Trophoblast cell (in vitro differentiated cells and primary cell): Measurements from ENCODE around the gene POU6F2.
A peak's percentile ranks its signal among the peaks of the same experiment; 100 is the strongest.

Experiments used
- DNase-seq, 2 donors: peaks; one replicate each; pipeline ENCODE4 v3.0.0-alpha.2; 2016
- H2AFZ ChIP-seq: 2 replicates; pipeline ENCODE4 v1.6.1; 2013; ENCODE audit warnings: low read length, moderate library complexity, mild to moderate bottlenecking; ENCODE audit not compliant: insufficient read depth, poor library complexity
- H2AK5ac ChIP-seq: 2 replicates; pipeline ENCODE4 v1.6.1; 2013; ENCODE audit warnings: mild to moderate bottlenecking, low read length
- H2BK120ac ChIP-seq: 2 replicates; pipeline ENCODE4 v1.6.1; 2013; ENCODE audit warnings: low read length, mild to moderate bottlenecking, moderate library complexity; ENCODE audit not compliant: insufficient read depth, poor library complexity
- H2BK12ac ChIP-seq: 2 replicates; pipeline ENCODE4 v1.6.1; 2013; ENCODE audit warnings: mild to moderate bottlenecking, low read length, moderate library complexity
- H2BK5ac ChIP-seq: 2 replicates; pipeline ENCODE4 v1.6.1; 2013; ENCODE audit warnings: low read length, low read depth, moderate library complexity, mild to moderate bottlenecking; ENCODE audit not compliant: poor library complexity
- H3K14ac ChIP-seq: 2 replicates; pipeline ENCODE4 v1.6.1; 2013; ENCODE audit warnings: mild to moderate bottlenecking, low read length
- H3K18ac ChIP-seq: 2 replicates; pipeline ENCODE4 v1.6.1; 2013; ENCODE audit warnings: mild to moderate bottlenecking, low read length
- H3K23ac ChIP-seq: 2 replicates; pipeline ENCODE4 v1.6.1; 2013; ENCODE audit warnings: low read length
- H3K27ac ChIP-seq: 2 replicates; pipeline ENCODE4 v1.5.1; 2013; ENCODE audit warnings: low read depth, mild to moderate bottlenecking, inconsistent platforms, low read length, moderate library complexity
- H3K27me3 ChIP-seq: 2 replicates; pipeline ENCODE4 v1.6.1; 2013; ENCODE audit warnings: inconsistent platforms, mild to moderate bottlenecking, low read length, moderate library complexity; ENCODE audit not compliant: insufficient read depth
- H3K36me3 ChIP-seq, 2 experiments: 1 replicate in 1 of 2; 2 replicates in 1 of 2; pipeline ENCODE4 v1.6.1; 2013; ENCODE audit warnings: low read length in 2 of 2, mild to moderate bottlenecking in 2 of 2, moderate library complexity in 1 of 2; ENCODE audit not compliant: insufficient read depth in 2 of 2, control insufficient read depth in 1 of 2
- H3K4ac ChIP-seq: 2 replicates; pipeline ENCODE4 v1.6.1; 2013; ENCODE audit warnings: low read depth, mild to moderate bottlenecking, low read length, moderate library complexity
- H3K4me1 ChIP-seq, 2 experiments: 1 replicate in 1 of 2; 2 replicates in 1 of 2; pipeline ENCODE4 v1.6.1; 2013; ENCODE audit warnings: low read length in 2 of 2, mild to moderate bottlenecking in 2 of 2, moderate library complexity in 1 of 2; ENCODE audit not compliant: insufficient read depth in 2 of 2, control insufficient read depth in 1 of 2
- H3K4me2 ChIP-seq: 2 replicates; pipeline ENCODE4 v1.6.1; 2013; ENCODE audit warnings: inconsistent platforms, mild to moderate bottlenecking, low read length, moderate library complexity
- H3K4me3 ChIP-seq: 2 replicates; pipeline ENCODE4 v1.5.1; 2013; ENCODE audit warnings: mild to moderate bottlenecking, low read depth, low read length, inconsistent platforms
- H3K79me1 ChIP-seq: one replicate; pipeline ENCODE4 v1.6.1; 2013; ENCODE audit warnings: low read length
- H3K79me2 ChIP-seq: 2 replicates; pipeline ENCODE4 v1.6.1; 2013; ENCODE audit warnings: low read length, mild to moderate bottlenecking; ENCODE audit not compliant: control insufficient read depth, insufficient read depth, poor library complexity
- H3K9ac ChIP-seq: 2 replicates; pipeline ENCODE4 v1.6.1; 2013; ENCODE audit warnings: mild to moderate bottlenecking, low read length
- H3K9me3 ChIP-seq: 2 replicates; pipeline ENCODE4 v1.6.1; 2013; ENCODE audit warnings: low read depth, mild to moderate bottlenecking, control low read depth, inconsistent platforms, low read length; ENCODE audit not compliant: insufficient read depth
- H4K12ac ChIP-seq: 2 replicates; pipeline ENCODE4 v1.6.1; 2013; ENCODE audit warnings: low read depth, mild to moderate bottlenecking, low read length, moderate library complexity
- H4K8ac ChIP-seq: 2 replicates; pipeline ENCODE4 v1.6.1; 2013; ENCODE audit warnings: low read depth, mild to moderate bottlenecking, low read length, moderate library complexity
- H4K91ac ChIP-seq: one replicate; pipeline ENCODE4 v1.6.1; 2013; ENCODE audit warnings: low read depth, mild to moderate bottlenecking, low read length, moderate library complexity
- WGBS: extraction: QIAGEN DNeasy Blood & Tissue Kit; methylation state at CpG from one replicate; pipeline ENCODE4 v1.1.7; 2013; ENCODE audit warnings: missing lambda C conversion rate; ENCODE audit not compliant: insufficient read length, insufficient coverage; ENCODE audit errors: extremely low coverage; 5-methylcytosine and 5-hydroxymethylcytosine counted together

Gene POU6F2

DNA sequence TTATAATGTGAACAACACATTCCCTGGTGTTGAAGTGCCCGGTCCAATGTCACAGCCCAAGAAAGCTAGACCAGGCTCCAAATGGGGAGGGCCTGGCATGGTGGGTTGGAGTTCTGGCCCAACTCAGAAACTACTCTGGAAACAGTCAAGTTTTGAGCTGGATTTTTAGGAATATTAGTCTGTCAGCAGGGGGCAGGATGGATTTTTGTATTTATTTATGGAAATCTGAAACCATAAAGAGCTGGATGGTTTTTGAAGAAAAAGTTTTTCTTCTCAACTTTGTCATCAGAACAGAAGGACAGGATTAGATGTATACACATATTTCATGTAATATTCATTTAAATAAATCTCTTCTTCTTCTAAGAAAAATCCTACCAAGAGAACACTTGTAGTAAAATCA lies 97.5 kb downstream of the POU6F2 start:
- Histone ChIP-seq H2BK5ac (no peak overlapping the region), H3K9me3 (no peaks in the 10 kb centered on the region), H4K8ac (no peak overlapping the region), H3K4me1 (peaks cover 0 to 2% of the 10 kb centered on the region in 2 experiments), H3K79me1 (no peaks in the 10 kb centered on the region), H3K4me3 (no peak overlapping the region), H3K79me2 (no peaks in the 10 kb centered on the region), H3K27me3 (no peaks in the 10 kb centered on the region), H4K12ac (no peak overlapping the region), H3K23ac (no peak overlapping the region), H3K18ac (no peak overlapping the region), H4K91ac (no peak overlapping the region), H3K27ac (no peak overlapping the region), H2AK5ac (no peak overlapping the region), H3K4ac (no peak overlapping the region), H3K4me2 (no peak overlapping the region), H2BK12ac (no peak overlapping the region), H3K36me3 (no peaks in the 10 kb centered on the region), H3K14ac (no peak overlapping the region), H3K9ac (no peak overlapping the region), H2BK120ac (no peak overlapping the region), H2AFZ (no peak overlapping the region)
- peak in 1 of 2 donors; percentile 30 for DNase-seq
- no CpG with 5 or more reads among the region's 1 CpG for WGBS

DNA sequence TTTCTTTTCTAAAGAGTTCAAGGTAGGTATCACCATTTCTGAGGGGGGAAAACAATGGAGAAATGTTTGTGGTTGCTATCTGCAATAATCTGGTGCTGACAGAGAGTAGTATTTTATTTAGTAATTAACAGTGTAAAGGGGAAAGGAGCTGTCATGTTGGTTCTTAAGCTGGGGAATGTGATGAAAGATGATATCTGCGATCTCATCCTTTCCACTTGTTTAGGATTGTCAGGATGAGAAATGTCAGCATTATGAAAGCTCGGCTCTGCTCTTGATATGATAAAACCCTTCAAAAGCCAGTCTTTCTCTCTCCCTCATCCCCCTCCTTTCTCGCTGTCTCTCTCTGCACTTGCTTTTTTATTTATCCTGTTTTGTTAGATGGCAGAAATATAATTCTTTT lies 106.1 kb downstream of the POU6F2 start:
- Histone ChIP-seq H3K27me3 (no peaks in the 10 kb centered on the region), H4K12ac (no peak overlapping the region), H2BK12ac (no peak overlapping the region), H2BK5ac (no peak overlapping the region), H3K18ac (no peak overlapping the region), H3K36me3 (no peaks in the 10 kb centered on the region), H3K27ac (no peak overlapping the region), H2BK120ac (no peak overlapping the region), H3K9me3 (no peaks in the 10 kb centered on the region), H2AFZ (no peak overlapping the region), H3K79me1 (no peaks in the 10 kb centered on the region), H3K4me3 (no peak overlapping the region), H3K9ac (no peak overlapping the region), H3K79me2 (no peaks in the 10 kb centered on the region), H4K91ac (no peak overlapping the region), H3K4ac (no peak overlapping the region), H3K4me2 (no peak overlapping the region), H2AK5ac (no peak overlapping the region), H4K8ac (no peak overlapping the region), H3K4me1 (no peaks in the 10 kb centered on the region), H3K14ac (no peak overlapping the region), H3K23ac (no peak overlapping the region)
- no CpG with 5 or more reads among the region's 3 CpGs for WGBS
- DNase-seq, result no peak

DNA sequence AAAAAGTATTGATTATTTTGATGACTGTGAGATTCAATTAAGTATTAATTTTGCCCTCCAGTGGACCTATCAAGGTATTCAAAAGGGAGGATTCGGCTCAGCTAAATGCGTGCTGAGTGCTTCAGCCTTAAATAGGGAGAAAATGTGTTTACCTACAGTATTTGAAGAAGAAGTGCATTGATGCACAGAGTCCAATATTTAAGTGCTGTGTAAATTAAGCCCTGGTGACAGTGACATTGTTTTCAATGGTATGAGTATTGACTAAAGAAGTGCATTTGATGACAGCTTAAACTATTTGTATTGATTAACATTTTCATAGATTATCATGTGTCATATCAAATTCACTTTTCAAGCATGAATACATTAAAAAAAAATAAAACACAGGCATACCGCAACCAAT lies 106.6 kb downstream of the POU6F2 start:
- Histone ChIP-seq H3K4me3 (no peak overlapping the region), H3K36me3 (no peaks in the 10 kb centered on the region), H3K9me3 (no peaks in the 10 kb centered on the region), H3K27me3 (no peaks in the 10 kb centered on the region), H2BK5ac (no peak overlapping the region), H3K9ac (no peak overlapping the region), H3K27ac (no peak overlapping the region), H3K79me1 (no peaks in the 10 kb centered on the region), H4K8ac (no peak overlapping the region), H2BK12ac (no peak overlapping the region), H2AFZ (no peak overlapping the region), H3K79me2 (no peaks in the 10 kb centered on the region), H2AK5ac (no peak overlapping the region), H4K12ac (no peak overlapping the region), H3K4me2 (no peak overlapping the region), H3K14ac (no peak overlapping the region), H3K23ac (no peak overlapping the region), H3K18ac (no peak overlapping the region), H4K91ac (no peak overlapping the region), H2BK120ac (no peak overlapping the region), H3K4me1 (no peaks in the 10 kb centered on the region), H3K4ac (no peak overlapping the region)
- WGBS, result no CpG with 5 or more reads among the region's 3 CpGs
- no peak for DNase-seq

DNA sequence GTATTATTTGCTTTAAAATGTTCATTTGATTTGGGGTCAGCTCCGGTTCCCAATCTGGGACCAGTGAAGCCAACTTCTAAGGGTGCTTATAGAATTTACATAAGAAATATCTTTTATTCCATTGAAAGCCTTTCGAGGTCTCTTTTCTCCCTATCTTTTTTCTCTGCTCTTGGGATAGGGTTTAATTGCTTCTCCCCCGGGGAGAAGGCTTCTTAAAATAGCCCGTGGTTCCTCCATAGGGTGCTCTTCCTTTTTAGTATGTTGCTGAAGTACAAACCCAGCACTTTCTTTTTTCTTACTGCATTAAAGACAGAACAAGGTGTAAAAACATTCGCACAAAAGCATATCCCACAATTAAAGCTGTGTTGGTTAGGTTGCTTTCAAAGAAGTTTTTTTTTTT lies 107.5 kb downstream of the POU6F2 start:
- H2BK12ac ChIP-seq, result no peak overlapping the region
- H3K79me2 ChIP-seq, result no peaks in the 10 kb centered on the region
- no peak overlapping the region for H2BK5ac ChIP-seq
- no peak overlapping the region for H4K12ac ChIP-seq
- H4K8ac ChIP-seq, result no peak overlapping the region
- no peaks in the 10 kb centered on the region for H3K36me3 ChIP-seq
- no peak overlapping the region for H4K91ac ChIP-seq
- WGBS, result no CpG with 5 or more reads among the region's 5 CpGs
- no peak overlapping the region for H3K14ac ChIP-seq
- no peaks in the 10 kb centered on the region for H3K9me3 ChIP-seq
- H3K4me3 ChIP-seq, result no peak overlapping the region
- H3K79me1 ChIP-seq, result no peaks in the 10 kb centered on the region
- H3K27ac ChIP-seq, result no peak overlapping the region
- no peak overlapping the region for H3K23ac ChIP-seq
- no peak overlapping the region for H2BK120ac ChIP-seq
- H3K27me3 ChIP-seq, result no peaks in the 10 kb centered on the region
- no peak overlapping the region for H3K4ac ChIP-seq
- no peak overlapping the region for H3K18ac ChIP-seq
- H3K4me2 ChIP-seq, result peak overlapping the region; percentile 41
- H3K4me1 ChIP-seq, result no peaks in the 10 kb centered on the region
- no peak overlapping the region for H3K9ac ChIP-seq
- DNase-seq, result no peak
- H2AFZ ChIP-seq, result no peak overlapping the region
- no peak overlapping the region for H2AK5ac ChIP-seq
